NCI-H460 (cell line): ENCODE measurements around the gene SBK1. TPM values are rescaled to one million over a fixed set of nuclear protein-coding genes. Genes with fewer than 3 reads are reported as not detected.
"Not testable (repeated sequence)": the region's sequence is repeated elsewhere in the genome, so short reads cannot be mapped to it uniquely, and the experiment has no call there.

Experiments used
- DNase-seq: peaks from one replicate; pipeline ENCODE4 v3.0.0-alpha.2; 2016; ENCODE audit warnings: low read depth; ENCODE audit errors: extremely low read depth
- polyA plus RNA-seq: library from polyadenylated mRNA; depleted of rRNA; stranded (reverse); fragments of >200 nt; gene quantifications from 2 replicates; pipeline ENCODE4 v1.2.3, GENCODE V29; 2014; cell fraction: nucleus; rRNA removed
- total RNA-seq: library from RNA; depleted of rRNA; stranded (reverse); fragments of >200 nt; shearing (Covaris generic); gene quantifications from 2 replicates; pipeline ENCODE4 v1.2.3, GENCODE V29; 2014; rRNA removed

The SBK1 gene
- total RNA-seq, result 0.05 and 0.09 TPM in 2 replicates
- 0.11 TPM in 1 of 2 replicates, not detected in the other for polyA plus RNA-seq

GRCh38 chr16:28291651-28292626 is at the start of gene SBK1:
Gene SBK1, plus strand, starts transcription at chr16:28292525. Its CDS starts 24,867 bp downstream, at chr16:28317392.
- DNase-seq, result peak; percentile 63

- not testable (repeated sequence) for DNase-seq
These were observed 42.8 kb upstream of the SBK1 start for GRCh38 chr16:28249483-28249882.

GRCh38 chr16:28250999-28251398 is 41.3 kb upstream of the SBK1 start:
- DNase-seq, result no peak

- no peak for DNase-seq
These were observed 38.2 kb upstream of the SBK1 start for GRCh38 chr16:28254158-28254557.

GRCh38 chr16:28255838-28256237 is 36.5 kb upstream of the SBK1 start:
- no peak for DNase-seq

GRCh38 chr16:28257256-28257655 is 35.1 kb upstream of the SBK1 start:
- DNase-seq, result no peak

GRCh38 chr16:28258567-28258966 is 33.8 kb upstream of the SBK1 start:
- DNase-seq, result no peak

- DNase-seq, result no peak
These were observed 33.1 kb upstream of the SBK1 start for GRCh38 chr16:28259091-28259780.

- no peak for DNase-seq
These were observed 32.6 kb upstream of the SBK1 start for GRCh38 chr16:28259781-28260150.

GRCh38 chr16:28260193-28260592 is 32.1 kb upstream of the SBK1 start:
- DNase-seq, result no peak

GRCh38 chr16:28261942-28262341 is 30.4 kb upstream of the SBK1 start:
- DNase-seq, result no peak

- DNase-seq, result no peak
These were observed 29.0 kb upstream of the SBK1 start for GRCh38 chr16:28263305-28263704.

GRCh38 chr16:28264656-28265055 is 27.7 kb upstream of the SBK1 start:
- DNase-seq, result no peak

- DNase-seq, result no peak
These were observed 26.5 kb upstream of the SBK1 start for GRCh38 chr16:28265822-28266221.

- DNase-seq, result no peak
These were observed 25.0 kb upstream of the SBK1 start for GRCh38 chr16:28267356-28267755.

GRCh38 chr16:28273511-28273910 is 18.8 kb upstream of the SBK1 start:
- DNase-seq, result no peak

- DNase-seq, result no peak
These were observed 17.6 kb upstream of the SBK1 start for GRCh38 chr16:28274676-28275075.

GRCh38 chr16:28276301-28276700 is 16.0 kb upstream of the SBK1 start:
- no peak for DNase-seq

GRCh38 chr16:28277537-28278388 is 14.6 kb upstream of the SBK1 start:
- peak; percentile 79 for DNase-seq

GRCh38 chr16:28279006-28279405 is 13.3 kb upstream of the SBK1 start:
- DNase-seq, result no peak
